ENCODE results near the gene SPTBN1.

Gene SPTBN1

DNA sequence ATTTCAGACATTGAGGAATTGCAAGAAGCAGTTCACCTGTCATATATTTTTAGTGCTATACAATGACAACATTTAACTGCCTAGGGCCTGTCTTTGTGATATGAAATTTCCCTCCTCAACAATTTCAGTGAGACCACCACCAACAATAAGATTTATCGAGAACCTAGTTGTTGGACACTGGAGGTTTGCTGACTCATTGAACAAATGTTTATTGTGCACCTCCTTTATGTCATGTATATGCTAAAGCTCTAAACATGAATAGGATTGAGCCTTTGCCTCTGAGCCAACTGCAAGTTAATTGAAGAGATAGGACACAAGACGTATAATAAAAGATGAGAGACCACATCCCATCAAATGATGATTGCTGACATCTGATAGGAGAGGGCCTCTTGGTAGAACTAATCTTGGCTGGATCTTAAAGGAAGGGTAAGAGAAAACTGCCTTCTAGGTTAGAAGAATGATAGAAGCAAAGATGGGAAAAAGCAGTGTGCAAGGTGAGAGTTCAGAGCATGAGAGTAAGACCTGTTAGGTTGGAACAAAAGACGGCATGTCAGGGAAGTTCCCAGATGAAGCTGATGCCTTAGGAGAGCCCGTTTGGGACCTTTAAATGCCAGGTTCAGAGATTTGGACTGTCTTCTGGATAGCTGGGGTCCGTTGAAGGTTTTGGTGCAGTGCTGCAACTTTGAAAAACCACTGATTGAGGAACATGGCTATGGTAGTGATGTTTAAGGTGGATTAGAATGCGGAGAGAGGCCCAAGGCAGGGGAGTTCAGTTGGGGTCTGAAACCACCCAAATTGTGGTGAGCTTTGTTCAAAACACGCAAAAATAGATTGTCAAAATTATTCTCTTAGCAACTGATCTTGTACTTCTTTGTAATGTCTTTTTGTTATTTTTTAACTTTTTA lies 134.3 kb downstream of the SPTBN1 start:
- no peak for DNase-seq (ENCODE audit: low read depth in 2 of 2)

DNA sequence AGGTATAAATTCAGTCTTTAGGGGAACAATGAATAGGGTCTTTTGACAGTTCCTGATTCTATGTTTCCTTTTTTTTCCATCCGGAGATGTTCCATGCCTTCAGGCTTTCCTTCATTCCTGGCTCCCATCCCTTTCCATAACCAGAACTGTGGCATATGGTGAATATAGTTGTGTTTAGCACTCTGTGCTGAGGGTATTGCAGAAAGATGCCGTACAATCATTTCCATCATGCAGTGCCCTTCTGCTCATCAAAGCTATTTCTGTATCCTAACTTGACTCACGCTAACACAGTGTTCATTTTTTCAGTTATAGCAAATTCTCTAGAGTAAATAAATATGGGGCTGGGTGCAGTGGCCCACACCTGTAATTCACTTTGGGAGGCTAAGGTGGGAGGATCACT lies 135.4 kb downstream of the SPTBN1 start:
- DNase-seq (ENCODE audit: low read depth in 2 of 2) = no peak

DNA sequence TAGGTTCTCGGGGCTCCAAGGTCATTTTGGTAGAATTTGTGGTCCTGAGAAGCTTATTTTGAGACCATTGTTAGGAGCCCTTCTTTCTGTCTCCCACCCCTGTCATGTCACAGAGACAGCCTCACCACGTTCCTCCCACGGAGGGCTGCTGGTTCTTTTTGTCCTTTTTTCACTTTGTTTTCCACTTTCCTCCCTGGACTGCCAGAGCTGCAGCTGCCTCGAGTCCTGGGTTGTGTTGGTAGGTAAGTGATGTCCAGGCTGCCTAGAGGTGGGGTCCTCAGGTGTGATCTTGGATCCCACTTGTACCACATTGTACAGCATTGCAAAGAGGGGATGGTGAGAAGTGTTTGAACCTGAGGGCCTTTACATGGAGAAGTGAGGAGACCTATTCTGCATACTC lies 137.1 kb downstream of the SPTBN1 start:
- DNase-seq (ENCODE audit: low read depth in 2 of 2) = no peak

DNA sequence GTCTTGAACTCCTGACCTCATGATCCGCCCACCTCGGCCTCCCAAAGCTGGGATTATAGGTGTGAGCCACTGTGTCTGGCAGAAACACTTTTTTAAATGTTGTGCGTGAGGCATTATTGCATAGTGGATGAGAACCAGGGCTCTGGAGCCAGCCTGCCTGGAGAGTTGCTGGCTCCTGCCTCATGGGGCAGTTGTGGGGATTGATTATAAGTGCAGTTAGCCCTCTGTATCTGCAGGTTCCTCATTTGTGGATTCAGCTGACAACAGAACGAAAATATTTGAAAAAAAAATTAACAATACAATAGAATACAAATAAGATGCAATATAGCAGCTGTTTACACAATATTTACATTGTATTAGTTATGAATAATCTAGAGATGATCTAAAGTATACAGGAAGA lies 137.9 kb downstream of the SPTBN1 start:
- DNase-seq (ENCODE audit: low read depth in 2 of 2) = no peak

DNA sequence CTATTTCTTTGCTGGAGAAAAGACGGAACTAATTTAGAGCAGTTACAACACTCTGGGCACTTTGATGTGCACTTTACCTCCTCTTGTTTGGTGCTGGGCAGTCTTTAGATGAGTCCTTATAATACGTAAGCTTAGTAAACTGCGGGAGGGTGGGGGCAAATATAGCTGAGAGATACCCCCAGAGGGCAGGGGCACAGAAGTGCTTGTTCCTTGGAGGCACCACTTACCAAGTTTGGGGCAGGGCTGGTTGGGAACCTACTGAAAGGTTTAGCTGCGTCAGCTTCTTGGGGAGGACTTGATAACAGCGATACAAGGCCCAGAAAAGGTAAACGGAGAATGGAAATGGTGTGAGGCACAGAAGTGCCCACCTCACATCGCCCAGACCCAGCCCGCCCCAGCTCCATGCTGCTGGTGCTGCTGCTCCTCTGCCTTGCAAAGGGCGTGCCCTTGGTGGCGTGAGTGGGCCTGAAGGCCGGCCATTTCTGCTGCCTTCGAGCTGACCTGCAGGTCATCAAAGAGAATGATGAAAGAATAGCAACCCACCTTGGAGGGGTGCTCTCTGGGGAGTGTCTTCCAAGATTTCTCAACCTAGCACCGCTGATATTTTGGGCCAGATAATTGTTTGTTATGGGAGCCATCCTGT lies 139.2 kb downstream of the SPTBN1 start:
- no peak for DNase-seq (ENCODE audit: low read depth in 2 of 2)

- DNase-seq (ENCODE audit: low read depth in 2 of 2) = no peak
These were observed 140.1 kb downstream of the SPTBN1 start for GRCh38 chr2:54595999-54596902.

DNA sequence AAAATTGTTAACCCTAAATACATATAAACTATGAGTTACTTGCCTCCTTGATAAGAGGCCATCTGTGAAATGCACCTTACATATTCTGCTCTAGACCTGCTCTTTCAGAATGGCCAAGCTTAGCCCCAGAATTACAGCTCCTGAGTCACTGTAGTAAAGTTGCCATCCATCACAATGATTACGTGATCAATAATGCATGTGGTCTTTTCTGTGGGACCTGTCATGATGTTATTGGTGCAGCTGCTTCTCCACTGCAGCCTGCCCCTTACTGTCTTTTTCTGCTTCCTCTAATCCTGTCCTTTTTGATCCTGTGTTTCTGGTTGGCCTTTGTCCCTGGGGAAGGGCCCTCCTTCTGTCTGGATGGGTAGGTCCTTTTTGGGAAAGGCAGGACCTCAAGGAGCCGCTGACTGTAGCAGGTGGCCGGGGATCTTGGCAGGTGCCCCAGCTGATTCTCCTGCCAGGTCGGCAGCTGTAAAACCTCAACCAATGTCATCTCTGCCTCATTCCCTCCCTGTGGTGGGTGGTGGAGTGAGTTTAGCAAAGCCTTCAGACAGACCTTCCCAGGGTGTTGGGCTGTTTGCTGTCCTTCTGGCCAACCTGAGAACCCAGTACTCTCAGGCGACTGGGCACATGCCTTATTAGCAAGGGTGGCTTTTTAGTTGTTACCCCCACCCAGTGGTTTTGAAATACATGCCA lies 141.2 kb downstream of the SPTBN1 start:
- no peak for DNase-seq (ENCODE audit: low read depth in 2 of 2)

DNA sequence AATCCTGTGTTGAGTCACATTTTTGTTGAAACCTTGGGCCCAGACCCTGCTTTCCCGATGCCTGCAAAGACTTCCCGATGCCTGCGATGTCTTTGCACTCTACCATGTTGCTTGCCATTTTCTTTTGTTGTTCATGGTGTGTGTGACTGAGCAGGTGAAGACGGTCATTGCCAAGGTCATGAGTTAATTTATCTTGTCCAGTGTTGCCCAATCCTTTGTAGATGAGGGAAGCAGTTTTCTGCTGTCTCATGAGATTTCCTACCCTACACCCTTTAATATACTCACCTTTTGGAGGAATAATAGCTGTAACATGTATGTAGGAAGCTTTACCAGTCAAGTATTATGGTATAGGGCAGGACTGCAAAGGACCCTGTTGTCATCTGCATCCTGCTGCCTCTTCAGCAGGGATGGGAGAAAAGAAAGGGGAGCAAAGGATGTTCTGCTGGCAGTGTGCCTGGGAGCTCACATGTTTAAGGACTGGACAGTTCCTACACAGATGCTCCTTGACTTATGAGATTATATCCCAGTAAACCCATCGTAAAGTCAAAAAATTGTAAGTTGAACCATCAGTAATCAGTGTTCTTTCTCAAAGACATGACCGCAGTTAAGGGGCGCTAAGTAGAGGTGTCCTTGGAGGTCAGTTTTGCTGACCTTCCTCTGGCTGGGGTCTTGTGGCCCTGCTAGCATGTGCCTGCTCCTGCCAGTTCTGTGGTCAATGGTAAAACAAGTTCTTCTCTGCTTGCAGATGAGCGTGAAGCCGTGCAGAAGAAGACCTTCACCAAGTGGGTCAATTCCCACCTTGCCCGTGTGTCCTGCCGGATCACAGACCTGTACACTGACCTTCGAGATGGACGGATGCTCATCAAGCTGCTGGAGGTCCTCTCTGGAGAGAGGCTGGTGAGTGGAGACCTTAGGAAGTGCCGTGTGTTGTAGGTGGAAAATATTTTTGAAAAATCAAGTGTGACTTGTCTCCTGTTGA lies 142.5 kb downstream of the SPTBN1 start:
- DNase-seq (ENCODE audit: low read depth in 2 of 2) = no peak

GRCh38 chr2:54599326-54599710 lies 143.2 kb downstream of the SPTBN1 start:
- no peak for DNase-seq (ENCODE audit: low read depth in 2 of 2)

GRCh38 chr2:54599914-54600313 lies 143.8 kb downstream of the SPTBN1 start:
- DNase-seq (ENCODE audit: low read depth in 2 of 2) = no peak

GRCh38 chr2:54601339-54601738 lies 145.2 kb downstream of the SPTBN1 start:
- no peak for DNase-seq (ENCODE audit: low read depth in 2 of 2)

GRCh38 chr2:54602736-54603322 lies 146.7 kb downstream of the SPTBN1 start:
- DNase-seq (ENCODE audit: low read depth in 2 of 2) = no peak

DNA sequence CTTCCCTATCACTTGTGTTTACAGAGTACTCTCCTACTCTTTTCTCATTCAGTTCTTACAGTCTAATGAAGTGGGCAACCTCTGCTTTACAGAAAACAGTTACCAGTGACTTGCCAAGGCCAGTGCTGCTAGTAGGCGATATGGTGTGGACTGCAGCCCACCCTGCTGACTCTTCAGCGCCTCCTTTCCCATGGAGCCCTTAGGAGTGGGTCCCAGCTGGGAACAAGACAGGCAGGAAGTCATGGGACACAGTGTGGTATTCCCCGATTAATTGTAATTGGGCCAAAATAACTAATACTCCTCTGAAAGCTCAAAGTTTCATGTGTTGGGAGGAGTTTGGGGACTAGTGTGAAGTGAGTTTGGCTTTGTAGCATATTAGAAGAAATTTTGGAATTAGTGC lies 147.2 kb downstream of the SPTBN1 start:
- no peak for DNase-seq (ENCODE audit: low read depth in 2 of 2)

GRCh38 chr2:54603796-54604195 lies 147.7 kb downstream of the SPTBN1 start:
- DNase-seq (ENCODE audit: low read depth in 2 of 2) = no peak

DNA sequence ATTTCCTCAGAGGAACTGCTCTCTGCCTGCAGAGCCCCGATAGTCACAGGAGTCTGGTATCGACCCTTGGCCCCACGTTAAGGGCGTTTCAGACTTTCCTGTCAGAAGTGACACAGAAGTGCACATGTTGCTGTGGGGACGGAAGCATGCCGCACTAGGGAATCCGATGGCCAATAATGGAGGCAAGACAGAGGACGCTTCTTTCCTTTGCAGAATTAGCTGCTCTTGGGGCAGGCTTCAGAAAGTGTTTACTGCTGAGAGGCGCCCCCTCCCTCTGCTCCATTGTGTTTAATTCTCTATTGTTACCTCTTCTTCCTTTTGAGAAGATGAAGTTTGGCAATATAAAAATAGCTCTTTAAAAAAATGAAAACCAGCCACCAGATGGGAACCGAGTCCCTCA lies 148.7 kb downstream of the SPTBN1 start:
- DNase-seq (ENCODE audit: low read depth in 2 of 2) = no peak

GRCh38 chr2:54605836-54606235 lies 149.7 kb downstream of the SPTBN1 start:
- DNase-seq (ENCODE audit: low read depth in 2 of 2) = no peak

DNA sequence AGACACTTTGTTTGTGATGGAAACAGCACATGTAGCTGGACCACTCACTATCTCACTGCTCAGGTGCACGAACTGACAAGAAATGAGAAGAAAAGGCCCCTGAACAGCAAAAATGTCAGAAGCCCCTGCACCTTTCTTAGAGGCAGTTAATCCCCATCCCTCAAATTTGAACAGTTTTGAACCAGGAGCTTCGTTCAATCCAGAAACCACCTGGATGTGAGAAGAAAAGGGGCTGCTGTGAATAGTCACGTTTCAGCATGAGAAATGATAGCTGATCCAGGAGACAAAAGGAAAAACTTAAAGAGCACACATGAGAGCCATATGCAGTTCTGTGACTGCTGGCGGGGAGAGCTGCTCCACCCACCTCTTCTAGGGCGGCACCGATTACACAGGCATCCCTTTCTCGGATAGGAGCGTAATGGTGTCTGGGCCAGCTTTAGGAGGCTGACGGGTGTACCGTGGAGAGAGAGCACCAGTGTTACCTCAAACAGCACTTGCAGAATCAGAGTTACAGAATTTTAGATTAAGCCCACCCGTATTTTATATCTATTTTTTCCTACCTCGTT lies 150.3 kb downstream of the SPTBN1 start:
- DNase-seq (ENCODE audit: low read depth in 2 of 2) = no peak

DNA sequence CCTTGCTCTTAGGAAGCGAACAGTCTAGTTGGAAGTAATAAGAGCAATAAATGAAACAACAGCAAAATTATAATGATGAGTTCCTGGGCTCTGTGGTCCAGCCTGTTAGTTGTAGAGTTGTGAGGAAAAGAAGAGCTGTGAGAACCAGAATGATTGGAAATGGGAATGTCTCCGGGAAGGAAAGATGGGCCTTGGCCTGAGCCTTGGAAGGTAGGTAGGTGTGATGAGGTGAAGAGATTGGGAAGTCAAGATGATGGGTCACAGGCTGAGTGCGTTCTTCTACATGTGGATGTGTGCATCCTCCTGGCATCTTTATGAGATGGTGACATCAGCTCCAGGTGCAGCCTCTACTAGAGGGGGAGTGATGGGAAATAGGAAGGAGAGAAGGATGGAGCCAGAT lies 152.1 kb downstream of the SPTBN1 start:
- DNase-seq (ENCODE audit: low read depth in 2 of 2) = no peak

GRCh38 chr2:54609241-54609640 lies 153.1 kb downstream of the SPTBN1 start:
- no peak for DNase-seq (ENCODE audit: low read depth in 2 of 2)

DNA sequence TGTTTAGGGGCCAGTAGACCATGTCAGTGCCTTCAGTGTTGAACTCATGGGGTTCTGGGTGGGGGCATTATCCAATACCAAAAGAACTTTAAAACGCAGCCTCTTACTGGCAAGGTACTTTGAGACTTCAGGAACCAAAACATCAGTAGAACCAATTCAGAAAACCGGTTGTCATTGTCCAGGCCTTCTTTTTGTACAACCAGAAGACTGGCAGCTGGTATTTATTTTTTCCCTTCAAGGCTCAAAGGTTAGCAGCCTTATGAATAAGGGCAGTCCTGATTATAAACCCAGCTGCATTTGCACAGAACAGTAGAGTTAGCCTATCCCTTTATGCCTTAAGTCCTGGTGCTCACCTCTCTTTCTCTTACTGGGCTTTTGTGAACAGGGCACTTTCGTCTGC lies 153.5 kb downstream of the SPTBN1 start:
- DNase-seq (ENCODE audit: low read depth in 2 of 2) = no peak
